AG20443 (cell line): Measurements from ENCODE around the gene CDH11.

ENCODE experiments used
- DNase-seq: peaks from one replicate; pipeline ENCODE4 v3.0.0; 2012; ENCODE audit warnings: low spot score, mixed read lengths

The CDH11 gene

GRCh38 chr16:64977206-64977920, 144.5 kb downstream of the CDH11 start:
- DNase-seq, result no peak

DNA sequence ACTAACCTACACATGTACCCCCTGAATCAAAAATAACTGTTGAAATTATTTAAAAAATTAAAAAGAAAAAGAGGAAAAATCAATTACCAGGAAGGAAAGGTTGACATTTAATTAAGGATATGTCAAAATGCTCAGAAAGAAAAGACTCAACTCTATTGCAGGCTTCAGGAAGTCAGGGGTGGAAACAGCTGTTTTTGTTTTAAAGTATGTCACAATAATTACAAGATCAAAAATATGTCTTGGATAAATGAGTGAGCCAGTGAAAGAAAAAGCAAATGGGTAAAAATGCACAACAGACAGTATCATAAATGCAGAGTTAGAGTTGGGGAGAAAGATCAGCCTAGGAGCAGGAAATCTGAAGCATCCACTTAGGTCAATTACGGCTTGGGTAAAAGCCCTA, 146.0 kb downstream of the CDH11 start:
- DNase-seq, result peak; percentile 38

DNA sequence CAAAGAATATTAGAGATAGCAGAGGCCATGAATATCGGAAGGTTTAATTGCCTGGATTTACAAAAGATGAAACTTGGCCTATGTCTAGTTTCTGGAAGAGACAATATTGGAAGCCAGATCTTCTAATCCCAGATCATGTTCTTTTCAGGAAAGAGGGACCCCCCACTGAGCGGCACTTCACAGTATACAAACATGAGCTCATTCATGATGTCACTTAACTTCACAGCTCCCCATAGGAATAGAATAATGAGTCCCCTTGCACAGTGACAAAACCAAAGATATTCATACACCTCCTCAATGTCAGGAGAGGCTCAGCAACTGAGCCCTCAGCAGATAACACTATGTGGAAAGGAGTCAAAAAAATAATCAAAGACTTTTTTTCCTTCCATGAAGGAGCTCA, 147.5 kb downstream of the CDH11 start:
- DNase-seq, result no peak

DNA sequence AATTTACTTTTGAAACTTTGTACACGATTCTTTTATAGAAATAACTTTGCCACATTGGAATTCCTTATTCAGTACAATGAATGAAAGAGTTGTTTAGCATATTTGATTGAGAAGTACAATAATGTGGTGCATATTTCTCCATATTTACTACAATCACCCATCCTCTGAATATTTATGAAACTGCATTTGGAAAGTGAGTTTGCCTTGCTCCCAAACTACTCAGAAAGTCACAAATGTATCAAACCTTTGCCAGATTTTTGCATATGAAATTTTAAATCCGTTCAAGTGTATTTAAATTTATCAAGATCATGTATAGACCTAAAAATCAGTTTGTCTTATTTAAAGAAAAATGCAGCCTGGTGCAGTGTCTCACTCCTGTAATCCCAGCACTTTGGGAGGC, 148.7 kb downstream of the CDH11 start:
- no peak for DNase-seq

DNA sequence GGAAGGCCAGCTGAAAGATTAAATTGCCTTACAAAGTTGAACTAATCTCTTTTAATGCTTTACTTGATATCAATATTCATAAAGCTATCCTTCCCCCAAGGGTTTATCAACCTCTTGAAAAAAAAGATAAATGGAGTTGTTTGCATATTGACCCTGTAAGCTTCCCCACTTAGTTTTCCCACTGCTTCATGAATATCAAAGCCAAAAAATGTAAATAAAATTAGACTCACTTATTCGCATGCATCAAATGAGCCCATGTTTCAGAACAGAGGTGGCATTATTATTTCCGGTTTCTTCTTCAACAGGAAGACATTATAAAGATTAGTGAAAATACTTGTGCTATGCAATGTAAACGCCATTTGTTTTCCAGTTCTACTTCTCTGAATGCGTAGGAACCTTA, 150.7 kb downstream of the CDH11 start:
- no peak for DNase-seq

DNA sequence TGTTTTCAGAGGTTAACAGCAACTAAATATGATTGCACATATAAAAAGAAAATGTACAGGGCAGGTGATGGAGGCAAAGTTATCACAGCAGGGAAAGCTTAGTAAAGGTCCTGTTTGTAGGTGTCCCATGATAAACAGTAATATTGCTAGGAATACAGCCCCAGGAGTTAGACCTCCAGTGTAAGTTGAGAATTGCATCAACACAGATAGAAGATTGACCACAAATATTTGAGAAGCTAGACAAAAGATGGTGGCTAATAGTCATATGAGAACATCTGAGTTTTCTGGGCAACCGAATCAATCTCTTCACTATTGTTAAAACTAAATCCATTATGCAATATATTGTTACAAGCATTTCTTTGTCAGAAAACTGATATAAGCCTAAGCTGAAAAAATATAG, 152.6 kb downstream of the CDH11 start:
- DNase-seq, result no peak

DNA sequence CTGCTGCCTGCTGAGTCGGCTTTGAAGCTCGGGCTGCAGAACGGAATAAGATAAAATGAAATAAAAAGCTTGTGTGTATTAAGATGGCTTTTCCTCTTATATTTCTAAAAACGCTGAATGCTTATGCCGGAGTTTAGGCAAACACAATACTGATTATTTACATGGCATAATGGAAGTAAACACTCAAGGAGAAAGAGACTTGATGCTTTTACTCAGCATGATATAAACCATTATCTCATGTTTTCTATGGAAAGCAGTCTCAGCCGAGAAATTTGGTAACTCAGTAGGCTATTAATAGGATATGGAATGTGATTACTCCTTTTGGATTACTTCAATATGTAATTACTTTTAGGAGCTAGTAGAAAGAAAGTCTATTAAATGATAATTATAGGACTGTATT, 153.3 kb downstream of the CDH11 start:
- DNase-seq, result no peak

GRCh38 chr16:64964126-64964540, 157.7 kb downstream of the CDH11 start:
- DNase-seq, result no peak

GRCh38 chr16:64962786-64963185, 159.1 kb downstream of the CDH11 start:
- DNase-seq, result no peak

DNA sequence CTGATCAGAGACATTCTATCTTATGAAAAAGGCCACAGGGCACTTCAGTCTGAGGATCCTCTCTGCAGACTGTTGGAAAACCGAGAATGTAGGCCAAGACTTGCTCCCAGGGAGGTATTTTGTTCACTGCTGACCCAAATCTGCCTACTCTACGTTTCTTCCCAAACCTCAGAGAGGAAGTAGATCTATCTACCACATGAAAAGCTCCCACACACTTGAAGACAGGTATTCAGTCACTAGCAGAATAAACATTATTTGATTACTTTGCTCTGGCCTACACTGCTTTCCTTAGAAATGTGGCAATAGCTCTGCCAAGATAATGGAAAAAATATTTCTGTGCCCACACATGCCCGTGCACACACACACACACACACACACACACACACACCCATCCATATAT, 164.6 kb downstream of the CDH11 start:
- DNase-seq, result no peak

- DNase-seq, result peak; percentile 60
These were observed 169.7 kb downstream of the CDH11 start for GRCh38 chr16:64952177-64952576.

DNA sequence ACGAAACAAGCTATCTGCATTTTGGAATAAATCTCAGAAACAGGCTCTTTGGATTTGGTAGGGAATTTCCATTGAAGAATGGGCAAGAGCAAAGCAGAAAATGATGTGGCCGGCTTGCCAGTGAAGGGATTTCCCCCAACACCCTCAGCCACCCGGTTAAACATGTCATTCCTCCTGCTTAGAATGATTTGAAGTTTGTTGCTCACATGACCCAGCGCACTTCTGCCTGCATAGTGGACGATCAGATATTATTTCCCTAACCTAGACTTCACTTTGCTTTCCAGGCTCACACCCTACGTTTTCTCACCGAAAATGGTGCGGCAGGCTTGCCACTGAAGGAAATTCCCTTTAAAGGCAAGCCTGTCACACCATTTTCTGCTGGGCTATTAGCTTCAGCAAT, 170.7 kb downstream of the CDH11 start:
- no peak for DNase-seq

- no peak for DNase-seq
These were observed 171.1 kb downstream of the CDH11 start for GRCh38 chr16:64950731-64951130.

- no peak for DNase-seq
These were observed 171.6 kb downstream of the CDH11 start for GRCh38 chr16:64950262-64950661.

GRCh38 chr16:64948056-64948455, 173.8 kb downstream of the CDH11 start:
- DNase-seq, result no peak

DNA sequence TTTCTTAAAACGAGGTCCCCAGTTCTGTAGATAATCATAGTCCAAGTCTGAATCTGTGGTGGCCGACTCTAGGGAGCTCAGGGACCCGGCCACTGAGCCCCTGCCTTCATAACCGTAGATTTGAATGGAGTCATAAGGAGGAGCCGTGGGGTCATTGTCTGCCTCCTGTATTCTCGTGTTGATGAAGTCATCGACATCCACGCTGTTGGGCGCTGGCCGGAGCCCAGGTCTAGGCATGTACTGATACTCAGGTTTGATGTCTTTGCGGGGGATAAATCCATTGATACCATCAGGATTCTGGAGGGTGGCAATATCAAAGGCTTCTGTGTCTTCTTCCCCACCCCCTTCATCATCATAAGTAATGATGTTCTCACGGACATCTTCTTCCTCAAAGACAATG, 174.2 kb downstream of the CDH11 start:
- DNase-seq, result no peak

GRCh38 chr16:64933885-64934284, 188.0 kb downstream of the CDH11 start:
- DNase-seq, result no peak

DNA sequence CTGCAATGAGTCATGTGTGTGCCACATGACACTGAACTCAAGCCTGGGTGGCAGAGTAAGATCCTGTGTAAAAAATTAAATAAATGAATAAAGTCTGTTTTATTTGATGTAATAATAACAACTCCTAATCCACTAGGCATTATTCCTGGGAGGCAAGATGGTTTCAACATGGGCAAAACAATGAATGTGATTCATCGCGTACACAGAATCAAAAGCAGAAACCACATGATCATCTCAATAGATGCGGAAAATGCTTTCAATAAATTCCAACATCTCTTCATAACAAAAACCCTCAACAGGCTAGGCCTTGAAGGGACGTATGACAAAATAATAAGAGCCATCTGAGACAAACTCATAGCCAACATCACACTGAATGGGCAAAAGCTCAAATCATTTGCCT, 195.4 kb downstream of the CDH11 start:
- DNase-seq, result no peak

- no peak for DNase-seq
These were observed 196.7 kb downstream of the CDH11 start for GRCh38 chr16:64925166-64925565.

- DNase-seq, result no peak
These were observed 197.8 kb downstream of the CDH11 start for GRCh38 chr16:64924086-64924485.

DNA sequence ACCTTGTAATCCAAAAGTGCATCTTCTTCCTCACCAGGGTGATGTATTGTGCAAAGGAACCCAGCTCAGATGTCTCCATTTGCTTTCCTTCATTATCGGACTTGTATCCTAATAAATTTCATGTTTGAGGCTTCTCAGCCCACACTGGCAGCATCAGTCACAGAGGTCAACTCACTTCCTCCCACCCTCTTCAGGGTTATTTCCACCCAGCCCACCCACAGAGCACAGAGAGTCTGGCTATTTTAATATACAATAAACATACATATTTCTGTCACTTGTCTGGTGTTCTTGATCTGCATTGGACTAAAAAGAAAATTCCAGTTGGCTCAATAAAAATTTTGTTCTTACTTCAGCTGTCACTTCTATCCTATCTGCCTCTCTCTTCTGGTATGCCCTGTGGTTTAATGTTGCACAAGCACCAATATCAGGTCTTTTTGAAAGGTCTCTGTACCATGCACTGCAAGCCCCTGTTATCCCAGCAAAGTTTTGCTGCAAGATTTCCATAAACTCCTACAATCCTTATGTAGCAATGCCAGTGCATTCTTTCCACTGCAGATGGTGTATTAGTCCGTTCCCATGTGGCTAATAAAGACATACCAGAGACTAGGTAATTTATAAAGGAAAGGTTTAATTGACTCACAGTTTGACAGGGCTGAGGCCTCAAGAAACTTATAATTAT, 201.8 kb downstream of the CDH11 start:
- DNase-seq, result no peak

DNA sequence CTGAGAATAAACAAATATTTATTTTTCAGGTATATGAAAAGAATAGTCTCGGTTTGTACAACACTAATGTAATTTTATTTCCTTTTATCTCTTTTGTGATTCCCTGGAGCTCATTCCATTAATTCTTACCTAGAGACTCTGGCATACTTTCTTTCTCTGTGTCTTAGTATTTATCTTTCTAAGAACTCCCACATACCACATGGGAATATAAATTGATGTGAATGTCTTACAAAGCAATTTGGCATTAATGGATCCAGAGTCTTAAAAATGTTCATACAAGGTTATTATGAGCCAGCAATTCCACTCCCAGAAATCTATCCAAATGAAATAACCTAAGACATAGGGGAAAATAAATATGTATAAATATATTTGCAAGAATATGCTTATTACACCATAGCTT, 202.7 kb downstream of the CDH11 start:
- no peak for DNase-seq

GRCh38 chr16:64916051-64916450, 205.8 kb downstream of the CDH11 start:
- DNase-seq, result no peak

GRCh38 chr16:64910356-64910755, 211.5 kb downstream of the CDH11 start:
- DNase-seq, result peak; percentile 77
